Stimulated activated CD8-positive, alpha-beta memory T cell treated with anti-CD3 and anti-CD28 coated beads, Interleukin-4, amount 100 ng/mL, for 4 hours (primary cell): ENCODE results near the gene RNF123.
A peak's percentile ranks its signal among the peaks of the same experiment; 100 is the strongest.

ENCODE experiments used
- DNase-seq, 2 donors: peaks; one replicate each; pipeline ENCODE4 v3.0.0-alpha.2; 2020; ENCODE audit warnings: low read depth in 2 of 2, low spot score in 1 of 2

RNF123 gene

GRCh38 chr3:49658711-49659110, 30.6 kb upstream of the RNF123 start:
- no peak for DNase-seq

- DNase-seq, result no peak
Measured at GRCh38 chr3:49659756-49660155, 29.6 kb upstream of the RNF123 start.

DNA sequence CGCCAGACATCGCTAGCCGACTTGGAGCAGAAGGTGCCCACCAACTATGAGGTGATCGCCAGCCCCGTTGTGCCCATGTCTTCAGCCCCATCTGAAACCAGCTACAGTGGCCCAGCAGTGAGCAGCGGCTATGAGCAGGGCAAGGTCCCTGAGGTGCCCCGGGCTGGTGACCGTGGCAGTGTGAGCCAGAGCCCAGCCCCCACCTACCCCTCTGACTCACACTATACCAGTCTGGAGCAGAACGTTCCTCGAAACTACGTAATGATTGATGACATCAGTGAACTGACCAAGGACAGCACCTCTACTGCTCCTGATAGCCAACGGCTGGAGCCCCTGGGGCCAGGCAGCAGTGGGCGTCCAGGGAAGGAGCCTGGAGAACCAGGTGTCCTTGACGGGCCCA, 28.1 kb upstream of the RNF123 start:
- no peak for DNase-seq

GRCh38 chr3:49662021-49662420, 27.3 kb upstream of the RNF123 start:
- DNase-seq, result no peak

DNA sequence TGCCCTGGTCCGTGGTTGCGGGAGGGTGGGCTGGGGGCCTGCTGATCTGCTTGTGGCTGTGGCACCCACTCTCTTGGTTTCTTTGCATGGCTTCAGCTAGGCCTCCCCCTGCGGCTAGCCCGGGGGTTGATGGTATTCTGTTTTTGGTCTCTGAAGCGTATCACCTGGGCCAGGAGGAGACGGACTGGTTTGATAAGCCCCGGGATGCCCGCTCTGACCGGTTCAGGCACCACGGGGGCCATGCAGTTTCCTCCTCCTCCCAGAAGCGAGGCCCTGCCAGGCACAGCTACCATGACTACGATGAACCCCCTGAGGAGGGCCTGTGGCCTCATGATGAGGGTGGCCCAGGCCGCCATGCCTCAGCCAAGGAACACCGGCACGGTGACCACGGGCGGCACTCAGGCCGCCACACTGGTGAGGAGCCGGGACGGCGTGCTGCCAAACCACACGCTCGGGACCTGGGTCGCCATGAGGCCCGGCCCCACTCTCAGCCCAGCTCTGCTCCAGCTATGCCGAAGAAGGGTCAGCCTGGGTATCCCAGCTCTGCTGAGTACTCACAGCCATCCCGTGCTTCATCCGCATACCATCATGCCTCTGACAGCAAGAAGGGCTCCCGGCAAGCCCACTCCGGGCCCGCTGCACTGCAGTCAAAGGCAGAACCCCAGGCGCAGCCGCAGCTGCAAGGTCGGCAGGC, 26.5 kb upstream of the RNF123 start:
- no peak for DNase-seq

- DNase-seq, result no peak
Measured at GRCh38 chr3:49663831-49664230, 25.5 kb upstream of the RNF123 start.

- no peak for DNase-seq
Measured at GRCh38 chr3:49664300-49664699, 25.1 kb upstream of the RNF123 start.

DNA sequence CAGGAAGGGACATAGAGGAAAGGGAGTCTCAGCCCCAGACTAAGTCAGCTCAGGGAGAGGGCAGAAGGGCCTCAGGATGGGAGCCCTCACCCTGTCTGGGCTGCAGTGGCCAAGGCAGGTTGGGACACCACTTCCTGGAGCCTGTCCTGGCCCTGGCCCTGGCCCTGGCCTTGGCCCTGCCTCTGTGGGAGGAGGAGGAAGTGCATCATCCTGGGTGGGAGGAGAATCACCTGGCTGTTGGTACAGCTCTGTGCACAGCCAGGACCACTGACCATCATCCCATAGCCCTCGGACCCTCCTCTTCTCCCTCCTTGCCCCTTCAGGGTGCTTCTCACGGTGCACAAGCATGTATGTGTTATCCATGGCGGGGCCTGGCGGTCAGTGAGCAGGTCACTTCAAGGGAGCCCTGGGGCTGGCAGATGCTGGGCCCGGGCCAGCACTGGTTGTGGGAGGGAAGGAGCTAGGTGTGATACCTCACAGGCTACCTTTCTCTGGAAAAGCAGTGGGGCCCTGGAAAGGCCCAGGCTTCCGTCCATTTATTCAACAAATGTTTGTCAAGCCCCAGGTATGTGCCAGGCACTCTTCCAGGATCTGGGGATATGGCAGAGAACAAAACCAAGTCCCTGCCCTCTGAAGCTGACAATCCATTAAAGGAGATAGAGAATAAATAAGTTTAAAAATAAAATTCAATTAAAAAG, 23.4 kb upstream of the RNF123 start:
- DNase-seq, result no peak

DNA sequence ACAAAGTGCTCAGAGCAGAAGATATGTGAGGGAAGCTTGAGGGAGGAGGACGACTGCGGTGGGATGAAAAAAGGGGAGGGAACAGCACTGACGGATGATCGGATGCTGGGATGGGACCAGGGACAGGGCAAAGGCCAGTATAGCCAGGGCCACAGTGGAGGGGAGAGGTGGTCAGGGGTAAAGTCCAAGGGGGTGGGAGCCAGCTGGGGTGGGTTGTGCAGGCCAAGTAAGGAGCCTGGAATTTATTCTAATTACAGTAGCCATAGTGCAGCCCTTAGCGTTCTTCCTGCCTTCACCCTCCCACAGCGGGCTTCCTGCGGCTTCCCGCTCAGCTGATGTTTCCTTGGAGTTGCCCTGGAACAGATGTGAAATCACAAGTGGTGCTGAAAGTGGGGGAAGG, 22.8 kb upstream of the RNF123 start:
- no peak for DNase-seq

GRCh38 chr3:49667701-49668413, 21.5 kb upstream of the RNF123 start:
- DNase-seq, result no peak

GRCh38 chr3:49668414-49668797, 21.0 kb upstream of the RNF123 start:
- DNase-seq, result no peak

DNA sequence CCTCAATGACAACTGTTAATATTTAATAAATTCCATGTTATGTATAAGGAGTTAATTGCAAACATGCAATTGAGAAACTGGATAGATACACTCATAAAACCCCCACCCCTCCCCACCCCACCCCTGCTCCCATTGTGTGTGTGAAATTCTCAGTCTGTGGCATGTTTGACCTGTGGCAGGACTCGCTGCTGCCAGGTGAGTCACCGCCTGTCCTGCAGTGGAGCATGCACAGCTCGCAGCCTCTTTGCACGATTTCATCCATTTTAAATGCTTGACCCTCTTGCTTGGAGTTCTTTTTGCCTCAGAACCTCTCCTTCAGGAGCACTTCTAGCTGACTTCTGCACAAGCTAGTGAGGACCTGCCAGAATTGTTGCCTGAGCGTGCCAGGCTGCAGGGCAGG, 20.5 kb upstream of the RNF123 start:
- no peak for DNase-seq

DNA sequence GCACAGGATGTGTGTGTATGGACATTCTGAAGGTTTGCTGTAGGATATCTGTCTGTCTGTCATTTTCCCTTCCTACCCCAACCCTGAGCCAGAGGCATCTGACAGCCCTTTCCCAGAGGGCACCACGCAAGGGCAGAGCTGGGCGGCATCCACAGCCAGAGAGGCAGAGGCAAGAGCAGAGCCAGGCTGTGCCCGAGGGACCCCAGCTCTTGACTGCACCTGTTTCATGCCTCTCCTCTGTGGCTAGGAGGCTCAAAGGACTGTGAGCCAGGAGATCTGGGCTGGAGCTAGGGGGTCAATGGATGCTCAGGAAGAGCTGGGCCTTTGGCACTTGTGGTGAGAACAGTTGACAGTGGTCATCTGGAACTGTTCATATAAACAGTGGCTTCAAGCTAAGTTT, 20.0 kb upstream of the RNF123 start:
- no peak for DNase-seq

DNA sequence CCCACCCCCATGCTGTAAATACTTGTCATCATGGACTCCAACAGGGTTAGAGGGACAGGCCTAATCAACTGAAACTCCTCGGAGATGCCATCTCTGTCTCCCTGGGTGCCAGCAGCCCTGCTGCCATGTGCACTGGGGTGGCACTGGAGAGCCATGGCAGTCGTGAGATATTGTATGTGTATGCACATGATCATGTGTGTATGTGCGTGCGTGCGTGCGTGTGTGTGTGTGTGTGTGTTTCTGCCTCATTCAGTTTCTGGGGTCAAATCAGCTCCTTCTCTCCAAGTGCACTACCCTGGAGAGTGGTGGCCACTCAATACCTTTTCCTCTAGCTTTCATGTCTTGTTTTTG, 18.4 kb upstream of the RNF123 start:
- no peak for DNase-seq

GRCh38 chr3:49671291-49672288, 17.8 kb upstream of the RNF123 start:
- DNase-seq, result peak; percentile 39 to 40

- no peak for DNase-seq
Measured at GRCh38 chr3:49673121-49673714, 16.1 kb upstream of the RNF123 start.

GRCh38 chr3:49673715-49674496, 15.5 kb upstream of the RNF123 start, which contains the start of gene APEH:
Gene APEH (plus strand): TSS chr3:49674351. CDS start chr3:49674402, 51 bp downstream.
- DNase-seq, result peak; percentile 91 to 97

- no peak for DNase-seq
Measured at GRCh38 chr3:49674497-49674983, 14.8 kb upstream of the RNF123 start.

- no peak for DNase-seq
Measured at GRCh38 chr3:49675912-49676311, 13.4 kb upstream of the RNF123 start.
